Neural crest cell (in vitro differentiated cells): ENCODE measurements around the gene TMEFF2. TPM values are rescaled to one million over a fixed set of nuclear protein-coding genes. Genes with fewer than 3 reads are reported as not detected.

Experiments used
- DNase-seq: peaks from one replicate; pipeline ENCODE4 v3.0.0; 2021; ENCODE audit warnings: low read depth, mixed read lengths, low spot score
- H3K27ac Mint-ChIP-seq: one replicate; pipeline ENCODE4 v1.8.0; 2021; ENCODE audit warnings: mild to moderate bottlenecking, mixed read lengths; ENCODE audit not compliant: unreplicated experiment
- H3K27me3 Mint-ChIP-seq: 2 replicates; pipeline ENCODE4 v1.8.0; 2021; ENCODE audit warnings: low read depth, mild to moderate bottlenecking, mixed read lengths
- H3K36me3 Mint-ChIP-seq: 2 replicates; pipeline ENCODE4 v1.8.0; 2021; ENCODE audit warnings: low read depth, mild to moderate bottlenecking, mixed read lengths
- H3K4me1 Mint-ChIP-seq: 2 replicates; pipeline ENCODE4 v1.8.0; 2021; ENCODE audit warnings: mixed read lengths
- H3K4me3 Mint-ChIP-seq: one replicate; pipeline ENCODE4 v1.8.0; 2021; ENCODE audit warnings: mild to moderate bottlenecking, mixed read lengths
- H3K9me3 Mint-ChIP-seq: 2 replicates; pipeline ENCODE4 v1.8.0; 2021; ENCODE audit warnings: mixed read lengths
- total RNA-seq: library from RNA; stranded (reverse); gene quantifications from 2 replicates; pipeline ENCODE4 v1.2.1, GENCODE V29; 2021
- TF ChIP-seq, protein P1 (sequence below): fragments of 200-600 bp; sonication (generic); conservative IDR thresholded peaks from 2 replicates; pipeline ENCODE4 v1.5.0; 2021; ENCODE audit warnings: antibody characterized with exemption, mild to moderate bottlenecking

The TMEFF2 gene
- total RNA-seq, 1 donor from 2014 or later: 2.9 TPM

GRCh38 chr2:191932286-191932685, 262.4 kb downstream of the TMEFF2 start:
- DNase-seq: no peak
- H3K4me1 Mint-ChIP-seq: peaks cover 25% of the 10 kb centered on the region
- no peak overlapping the region for H3K27ac Mint-ChIP-seq
- H3K4me3 Mint-ChIP-seq: no peak overlapping the region
- TF ChIP-seq, protein P1, sequence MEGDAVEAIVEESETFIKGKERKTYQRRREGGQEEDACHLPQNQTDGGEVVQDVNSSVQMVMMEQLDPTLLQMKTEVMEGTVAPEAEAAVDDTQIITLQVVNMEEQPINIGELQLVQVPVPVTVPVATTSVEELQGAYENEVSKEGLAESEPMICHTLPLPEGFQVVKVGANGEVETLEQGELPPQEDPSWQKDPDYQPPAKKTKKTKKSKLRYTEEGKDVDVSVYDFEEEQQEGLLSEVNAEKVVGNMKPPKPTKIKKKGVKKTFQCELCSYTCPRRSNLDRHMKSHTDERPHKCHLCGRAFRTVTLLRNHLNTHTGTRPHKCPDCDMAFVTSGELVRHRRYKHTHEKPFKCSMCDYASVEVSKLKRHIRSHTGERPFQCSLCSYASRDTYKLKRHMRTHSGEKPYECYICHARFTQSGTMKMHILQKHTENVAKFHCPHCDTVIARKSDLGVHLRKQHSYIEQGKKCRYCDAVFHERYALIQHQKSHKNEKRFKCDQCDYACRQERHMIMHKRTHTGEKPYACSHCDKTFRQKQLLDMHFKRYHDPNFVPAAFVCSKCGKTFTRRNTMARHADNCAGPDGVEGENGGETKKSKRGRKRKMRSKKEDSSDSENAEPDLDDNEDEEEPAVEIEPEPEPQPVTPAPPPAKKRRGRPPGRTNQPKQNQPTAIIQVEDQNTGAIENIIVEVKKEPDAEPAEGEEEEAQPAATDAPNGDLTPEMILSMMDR: no peak
- H3K36me3 Mint-ChIP-seq: no peaks in the 10 kb centered on the region
- H3K9me3 Mint-ChIP-seq: peaks cover 3% of the 10 kb centered on the region
- no peaks in the 10 kb centered on the region for H3K27me3 Mint-ChIP-seq

DNA sequence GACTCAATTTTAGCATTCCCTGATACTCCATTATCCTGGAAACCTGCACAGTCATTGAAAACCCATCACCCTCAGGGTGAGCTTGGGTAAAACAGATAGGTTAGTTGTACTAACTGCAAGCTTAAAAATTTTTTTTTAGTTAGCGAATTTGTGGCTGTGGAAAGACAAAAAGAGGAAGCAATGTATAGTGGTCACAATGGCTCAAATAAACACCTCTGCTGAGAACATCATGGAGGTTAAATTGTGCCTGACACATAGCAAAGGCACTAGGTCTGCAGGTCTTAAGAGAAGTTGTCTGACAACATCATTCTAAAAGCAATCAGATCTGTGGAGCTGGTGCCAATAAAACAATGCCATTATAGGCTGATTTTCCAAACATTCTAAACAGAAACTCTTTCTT, 263.4 kb downstream of the TMEFF2 start:
- Mint-ChIP-seq H3K9me3 (peaks cover 3% of the 10 kb centered on the region), H3K4me1 (peaks cover 24% of the 10 kb centered on the region), H3K4me3 (no peak overlapping the region), H3K27me3 (no peaks in the 10 kb centered on the region), H3K27ac (no peak overlapping the region), H3K36me3 (no peaks in the 10 kb centered on the region)
- TF ChIP-seq, protein P1: no peak
- no peak for DNase-seq

DNA sequence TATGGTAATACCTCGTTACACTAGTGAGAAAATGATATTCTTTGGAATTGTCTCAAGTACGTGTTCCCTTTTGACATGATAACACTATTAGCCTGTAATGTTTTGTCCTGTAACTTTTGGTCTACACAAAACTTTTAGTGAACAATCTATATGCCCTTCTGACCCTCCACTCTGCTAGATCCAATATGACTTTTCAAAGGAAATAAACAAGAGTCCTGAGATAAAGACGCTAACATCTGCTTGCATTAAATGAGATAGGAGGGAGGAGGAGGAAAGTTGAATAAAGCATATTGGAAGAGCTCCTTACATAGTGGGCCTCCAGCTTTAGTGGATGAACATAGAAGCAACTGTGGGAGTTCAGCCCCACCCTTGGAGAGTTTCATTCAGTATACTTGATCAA, 264.5 kb downstream of the TMEFF2 start:
- Mint-ChIP-seq H3K9me3 (peaks cover 3% of the 10 kb centered on the region), H3K27ac (no peak overlapping the region), H3K4me1 (peaks cover 24% of the 10 kb centered on the region), H3K4me3 (no peak overlapping the region), H3K36me3 (no peaks in the 10 kb centered on the region), H3K27me3 (no peaks in the 10 kb centered on the region)
- TF ChIP-seq, protein P1: no peak
- DNase-seq: no peak

DNA sequence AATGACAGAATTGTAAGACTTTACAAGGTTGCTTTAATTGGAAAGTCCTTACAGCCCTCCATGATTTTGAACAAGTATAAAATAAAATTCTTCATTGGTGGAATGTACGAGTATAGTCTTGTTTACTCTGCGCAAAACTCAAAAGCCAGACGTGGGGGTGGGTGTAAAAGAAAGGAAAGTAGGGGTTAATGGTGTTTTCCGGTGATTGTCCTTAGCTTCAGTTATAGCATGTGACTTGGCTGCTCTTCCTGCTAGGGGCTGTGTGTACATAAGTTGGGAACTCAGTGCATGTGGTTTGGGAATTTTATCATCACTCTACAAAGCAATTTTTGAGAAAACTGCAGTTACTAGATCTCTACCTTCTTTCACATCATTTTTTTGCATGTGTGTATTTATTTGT, 265.4 kb downstream of the TMEFF2 start:
- Mint-ChIP-seq H3K9me3 (peaks cover 3% of the 10 kb centered on the region), H3K4me1 (peaks cover 24% of the 10 kb centered on the region), H3K27ac (no peak overlapping the region), H3K4me3 (no peak overlapping the region), H3K36me3 (no peaks in the 10 kb centered on the region), H3K27me3 (no peaks in the 10 kb centered on the region)
- no peak for DNase-seq
- TF ChIP-seq, protein P1: no peak

DNA sequence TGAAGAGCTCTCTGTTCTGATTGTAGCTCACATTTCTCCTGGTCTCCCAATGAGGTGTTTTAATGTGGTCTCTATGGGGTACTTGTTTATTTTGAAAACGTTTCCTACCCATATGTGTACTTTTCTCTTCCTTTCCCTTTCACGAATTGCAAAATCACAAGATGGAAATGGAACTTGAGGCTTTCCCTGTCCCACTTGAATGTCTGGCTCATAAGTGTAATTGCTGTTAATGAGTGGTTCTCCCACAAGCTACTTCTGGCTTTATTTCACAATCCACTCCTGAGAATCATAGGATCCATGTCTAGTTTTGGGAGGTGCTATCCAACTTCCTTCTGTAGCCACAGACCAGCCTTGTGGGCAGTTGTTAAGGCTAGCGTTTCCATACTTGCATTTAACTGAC, 266.7 kb downstream of the TMEFF2 start:
- no peak overlapping the region for H3K4me3 Mint-ChIP-seq
- H3K27me3 Mint-ChIP-seq: no peaks in the 10 kb centered on the region
- no peak overlapping the region for H3K27ac Mint-ChIP-seq
- H3K9me3 Mint-ChIP-seq: peaks cover 4% of the 10 kb centered on the region
- TF ChIP-seq, protein P1: no peak
- DNase-seq: no peak
- H3K36me3 Mint-ChIP-seq: no peaks in the 10 kb centered on the region
- peaks cover 32% of the 10 kb centered on the region for H3K4me1 Mint-ChIP-seq
